Measurements from ENCODE around the gene SASH1.

GRCh38 chr6:148535976-148536375 lies 193.3 kb downstream of the SASH1 start:
- TF ChIP-seq CTCF (IDR thresholded peaks at IDR 0.05; ENCODE audit: low read length) = no peak
- no peak for TF ChIP-seq EZH2 (IDR thresholded peaks at IDR 0.05; ENCODE audit: borderline replicate concordance, low read length)
